ENCODE data around the gene EYS.
"Not testable (repeated sequence)": the region's sequence is repeated elsewhere in the genome, so short reads cannot be mapped to it uniquely, and the experiment has no call there.

Gene EYS

GRCh38 chr6:64497634-64498033 lies 1209.4 kb downstream of the EYS start:
- H3K4me3 ChIP-seq (ENCODE audit: low read length) = no peak overlapping the region
- H3K9me3 ChIP-seq (ENCODE audit: low read length) = no peaks in the 10 kb centered on the region
- no peaks in the 10 kb centered on the region for H3K36me3 ChIP-seq (ENCODE audit: insufficient read depth, low read length)
- no peaks in the 10 kb centered on the region for H3K27me3 ChIP-seq (ENCODE audit: insufficient read depth, low read length)
- no peaks in the 10 kb centered on the region for H3K4me1 ChIP-seq (ENCODE audit: insufficient read depth, low read length)
- no peak overlapping the region for H2AFZ ChIP-seq (ENCODE audit: low read depth, low read length)

GRCh38 chr6:64489763-64490162 lies 1217.3 kb downstream of the EYS start:
- Histone ChIP-seq H3K9me3 (ENCODE audit: low read length) (no peaks in the 10 kb centered on the region), H2AFZ (ENCODE audit: low read depth, low read length) (no peak overlapping the region), H3K27me3 (ENCODE audit: insufficient read depth, low read length) (no peaks in the 10 kb centered on the region), H3K4me1 (ENCODE audit: insufficient read depth, low read length) (peaks cover 9% of the 10 kb centered on the region), H3K4me3 (ENCODE audit: low read length) (no peak overlapping the region), H3K36me3 (ENCODE audit: insufficient read depth, low read length) (no peaks in the 10 kb centered on the region)

GRCh38 chr6:64486578-64487351 lies 1220.3 kb downstream of the EYS start:
- peaks cover 9% of the 10 kb centered on the region for H3K4me1 ChIP-seq (ENCODE audit: insufficient read depth, low read length)
- no peak overlapping the region for H3K4me3 ChIP-seq (ENCODE audit: low read length)
- no peaks in the 10 kb centered on the region for H3K27me3 ChIP-seq (ENCODE audit: insufficient read depth, low read length)
- H3K9me3 ChIP-seq (ENCODE audit: low read length) = no peaks in the 10 kb centered on the region
- H3K36me3 ChIP-seq (ENCODE audit: insufficient read depth, low read length) = no peaks in the 10 kb centered on the region
- H2AFZ ChIP-seq (ENCODE audit: low read depth, low read length) = no peak overlapping the region

GRCh38 chr6:64483956-64484499 lies 1223.0 kb downstream of the EYS start:
- Histone ChIP-seq H3K9me3 (ENCODE audit: low read length) (no peaks in the 10 kb centered on the region), H3K4me1 (ENCODE audit: insufficient read depth, low read length) (peaks cover 4% of the 10 kb centered on the region), H3K4me3 (ENCODE audit: low read length) (no peak overlapping the region), H3K27me3 (ENCODE audit: insufficient read depth, low read length) (no peaks in the 10 kb centered on the region), H2AFZ (ENCODE audit: low read depth, low read length) (no peak overlapping the region), H3K36me3 (ENCODE audit: insufficient read depth, low read length) (no peaks in the 10 kb centered on the region)

GRCh38 chr6:64482631-64483030 lies 1224.4 kb downstream of the EYS start:
- Histone ChIP-seq H3K4me1 (ENCODE audit: insufficient read depth, low read length) (peaks cover under 1% of the 10 kb centered on the region), H2AFZ (ENCODE audit: low read depth, low read length) (no peak overlapping the region), H3K4me3 (ENCODE audit: low read length) (no peak overlapping the region), H3K27me3 (ENCODE audit: insufficient read depth, low read length) (no peaks in the 10 kb centered on the region), H3K36me3 (ENCODE audit: insufficient read depth, low read length) (no peaks in the 10 kb centered on the region), H3K9me3 (ENCODE audit: low read length) (no peaks in the 10 kb centered on the region)

GRCh38 chr6:64479134-64479533 lies 1227.9 kb downstream of the EYS start:
- H3K36me3 ChIP-seq (ENCODE audit: insufficient read depth, low read length) = no peaks in the 10 kb centered on the region
- peaks cover 7% of the 10 kb centered on the region for H3K4me1 ChIP-seq (ENCODE audit: insufficient read depth, low read length)
- no peaks in the 10 kb centered on the region for H3K27me3 ChIP-seq (ENCODE audit: insufficient read depth, low read length)
- no peak overlapping the region for H3K4me3 ChIP-seq (ENCODE audit: low read length)
- H3K9me3 ChIP-seq (ENCODE audit: low read length) = no peaks in the 10 kb centered on the region
- H2AFZ ChIP-seq (ENCODE audit: low read depth, low read length) = no peak overlapping the region

GRCh38 chr6:64477391-64477790 lies 1229.6 kb downstream of the EYS start:
- Histone ChIP-seq H3K36me3 (ENCODE audit: insufficient read depth, low read length) (no peaks in the 10 kb centered on the region), H2AFZ (ENCODE audit: low read depth, low read length) (no peak overlapping the region), H3K4me3 (ENCODE audit: low read length) (no peak overlapping the region), H3K9me3 (ENCODE audit: low read length) (no peaks in the 10 kb centered on the region), H3K4me1 (ENCODE audit: insufficient read depth, low read length) (peaks cover 7% of the 10 kb centered on the region), H3K27me3 (ENCODE audit: insufficient read depth, low read length) (no peaks in the 10 kb centered on the region)

- H2AFZ ChIP-seq (ENCODE audit: low read depth, low read length) = no peak overlapping the region
- no peak overlapping the region for H3K4me3 ChIP-seq (ENCODE audit: low read length)
- peaks cover 7% of the 10 kb centered on the region for H3K4me1 ChIP-seq (ENCODE audit: insufficient read depth, low read length)
- H3K27me3 ChIP-seq (ENCODE audit: insufficient read depth, low read length) = no peaks in the 10 kb centered on the region
- no peaks in the 10 kb centered on the region for H3K36me3 ChIP-seq (ENCODE audit: insufficient read depth, low read length)
- no peaks in the 10 kb centered on the region for H3K9me3 ChIP-seq (ENCODE audit: low read length)
Observed at GRCh38 chr6:64476935-64477334, 1230.1 kb downstream of the EYS start.

- not testable (repeated sequence) for H2AFZ ChIP-seq (ENCODE audit: low read depth, low read length); H3K27me3 ChIP-seq (ENCODE audit: insufficient read depth, low read length); H3K36me3 ChIP-seq (ENCODE audit: insufficient read depth, low read length); H3K4me1 ChIP-seq (ENCODE audit: insufficient read depth, low read length); H3K4me3 ChIP-seq (ENCODE audit: low read length); H3K9me3 ChIP-seq (ENCODE audit: low read length)
Observed at GRCh38 chr6:64469405-64469804, 1237.6 kb downstream of the EYS start.

GRCh38 chr6:64467656-64468055 lies 1239.4 kb downstream of the EYS start:
- Histone ChIP-seq H3K9me3 (ENCODE audit: low read length) (no peaks in the 10 kb centered on the region), H3K36me3 (ENCODE audit: insufficient read depth, low read length) (no peaks in the 10 kb centered on the region), H3K4me1 (ENCODE audit: insufficient read depth, low read length) (no peaks in the 10 kb centered on the region), H3K4me3 (ENCODE audit: low read length) (no peak overlapping the region), H2AFZ (ENCODE audit: low read depth, low read length) (no peak overlapping the region), H3K27me3 (ENCODE audit: insufficient read depth, low read length) (no peaks in the 10 kb centered on the region)

- no peak overlapping the region for H3K4me3 ChIP-seq (ENCODE audit: low read length)
- no peaks in the 10 kb centered on the region for H3K36me3 ChIP-seq (ENCODE audit: insufficient read depth, low read length)
- no peaks in the 10 kb centered on the region for H3K4me1 ChIP-seq (ENCODE audit: insufficient read depth, low read length)
- no peaks in the 10 kb centered on the region for H3K9me3 ChIP-seq (ENCODE audit: low read length)
- H3K27me3 ChIP-seq (ENCODE audit: insufficient read depth, low read length) = no peaks in the 10 kb centered on the region
- H2AFZ ChIP-seq (ENCODE audit: low read depth, low read length) = no peak overlapping the region
Observed at GRCh38 chr6:64459411-64459944, 1247.5 kb downstream of the EYS start.

GRCh38 chr6:64448101-64448500 lies 1258.9 kb downstream of the EYS start:
- not testable (repeated sequence) for H3K27me3 ChIP-seq (ENCODE audit: insufficient read depth, low read length); H3K4me3 ChIP-seq (ENCODE audit: low read length); H3K9me3 ChIP-seq (ENCODE audit: low read length); H3K36me3 ChIP-seq (ENCODE audit: insufficient read depth, low read length); H3K4me1 ChIP-seq (ENCODE audit: insufficient read depth, low read length); H2AFZ ChIP-seq (ENCODE audit: low read depth, low read length)

GRCh38 chr6:64445038-64445437 lies 1262.0 kb downstream of the EYS start:
- H3K4me3 ChIP-seq (ENCODE audit: low read length) = no peak overlapping the region
- no peaks in the 10 kb centered on the region for H3K36me3 ChIP-seq (ENCODE audit: insufficient read depth, low read length)
- no peaks in the 10 kb centered on the region for H3K9me3 ChIP-seq (ENCODE audit: low read length)
- no peaks in the 10 kb centered on the region for H3K4me1 ChIP-seq (ENCODE audit: insufficient read depth, low read length)
- no peak overlapping the region for H2AFZ ChIP-seq (ENCODE audit: low read depth, low read length)
- no peaks in the 10 kb centered on the region for H3K27me3 ChIP-seq (ENCODE audit: insufficient read depth, low read length)
